ENCODE data around the gene SLC22A17.

DNA sequence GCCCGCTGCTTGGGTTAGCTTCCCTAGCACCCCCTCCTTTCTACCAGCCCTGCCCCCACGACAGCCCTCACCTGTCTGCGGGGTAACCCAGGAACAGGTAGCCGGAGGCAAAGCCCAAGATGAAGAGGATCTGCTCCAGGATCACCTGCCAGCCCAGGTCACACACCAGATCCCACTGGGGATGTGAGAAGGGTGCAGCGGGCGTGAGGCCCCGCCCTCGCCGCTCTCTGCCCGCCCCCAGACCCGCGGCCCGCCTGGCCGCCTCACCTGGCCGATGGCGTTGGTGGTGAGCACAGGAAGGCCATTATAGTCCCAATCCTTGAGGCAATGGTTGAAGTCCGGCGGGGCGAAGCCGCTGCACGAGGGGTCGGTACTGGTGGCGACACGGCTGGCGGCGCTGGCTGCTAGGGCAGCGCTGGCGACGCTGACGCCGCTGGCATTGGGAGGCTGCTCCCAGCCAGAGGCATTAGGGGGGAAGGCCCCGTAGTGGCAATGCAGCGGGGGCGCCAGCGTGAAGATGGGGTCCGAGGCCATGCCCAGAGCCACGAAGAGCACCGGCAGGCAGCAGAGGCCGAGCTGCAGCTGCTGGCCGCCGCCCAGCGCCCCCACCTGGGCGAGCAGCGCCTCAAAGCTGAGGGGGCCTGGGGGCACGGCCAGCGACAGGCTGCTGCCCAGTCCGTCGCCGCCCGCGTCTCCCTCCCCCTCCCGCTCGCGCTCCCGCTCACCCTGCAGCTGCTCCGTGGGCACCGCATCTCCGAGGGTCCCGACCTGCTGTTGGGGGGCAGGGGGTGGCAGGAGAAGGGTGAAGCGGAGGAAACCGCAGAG is 794 bp downstream of the SLC22A17 start:
- TF ChIP-seq, protein P1, sequence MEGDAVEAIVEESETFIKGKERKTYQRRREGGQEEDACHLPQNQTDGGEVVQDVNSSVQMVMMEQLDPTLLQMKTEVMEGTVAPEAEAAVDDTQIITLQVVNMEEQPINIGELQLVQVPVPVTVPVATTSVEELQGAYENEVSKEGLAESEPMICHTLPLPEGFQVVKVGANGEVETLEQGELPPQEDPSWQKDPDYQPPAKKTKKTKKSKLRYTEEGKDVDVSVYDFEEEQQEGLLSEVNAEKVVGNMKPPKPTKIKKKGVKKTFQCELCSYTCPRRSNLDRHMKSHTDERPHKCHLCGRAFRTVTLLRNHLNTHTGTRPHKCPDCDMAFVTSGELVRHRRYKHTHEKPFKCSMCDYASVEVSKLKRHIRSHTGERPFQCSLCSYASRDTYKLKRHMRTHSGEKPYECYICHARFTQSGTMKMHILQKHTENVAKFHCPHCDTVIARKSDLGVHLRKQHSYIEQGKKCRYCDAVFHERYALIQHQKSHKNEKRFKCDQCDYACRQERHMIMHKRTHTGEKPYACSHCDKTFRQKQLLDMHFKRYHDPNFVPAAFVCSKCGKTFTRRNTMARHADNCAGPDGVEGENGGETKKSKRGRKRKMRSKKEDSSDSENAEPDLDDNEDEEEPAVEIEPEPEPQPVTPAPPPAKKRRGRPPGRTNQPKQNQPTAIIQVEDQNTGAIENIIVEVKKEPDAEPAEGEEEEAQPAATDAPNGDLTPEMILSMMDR (IDR thresholded peaks at IDR 0.05): no peak
- TF ChIP-seq POLR2A (IDR thresholded peaks at IDR 0.05): no peak

Measured in right lobe of liver (tissue), 4 donors.